Aorta (tissue), 5 donors: ENCODE measurements around the gene C17orf67. TPM values are rescaled to one million over a fixed set of nuclear protein-coding genes. Genes with fewer than 3 reads are reported as not detected.

ENCODE experiments used
- ATAC-seq: fragments of 200-7000 bp; cut with Tn5 transposase; one replicate; pipeline ENCODE4 v1.9.1; 2022; ENCODE audit warnings: moderate library complexity; ENCODE audit not compliant: low FRiP score
- DNase-seq, 2 donors: peaks; one replicate each; pipeline ENCODE4 v3.0.0-alpha.2; 2020
- H3K27ac ChIP-seq, 2 donors: one replicate each; pipeline ENCODE4 v1.5.1; 2013; ENCODE audit warnings: low read length in 2 of 2, mild to moderate bottlenecking in 2 of 2, moderate library complexity in 2 of 2, control low read depth in 1 of 2, inconsistent platforms in 1 of 2, low read depth in 1 of 2
- H3K27me3 ChIP-seq, 2 donors: one replicate each; pipeline ENCODE4 v1.6.1; 2013; ENCODE audit warnings: control low read depth in 1 of 2, low read length in 1 of 2, mild to moderate bottlenecking in 1 of 2, moderate library complexity in 1 of 2; ENCODE audit not compliant: insufficient read depth in 2 of 2, control insufficient read depth in 1 of 2
- H3K36me3 ChIP-seq, 2 donors: one replicate each; pipeline ENCODE4 v1.6.1; 2013; ENCODE audit warnings: control low read depth in 1 of 2, low read length in 1 of 2, mild to moderate bottlenecking in 1 of 2; ENCODE audit not compliant: insufficient read depth in 2 of 2, control insufficient read depth in 1 of 2
- H3K4me1 ChIP-seq, 2 donors: one replicate each; pipeline ENCODE4 v1.6.1; 2013; ENCODE audit warnings: low read length in 2 of 2, control low read depth in 1 of 2, mild to moderate bottlenecking in 1 of 2, moderate library complexity in 1 of 2; ENCODE audit not compliant: insufficient read depth in 2 of 2, control insufficient read depth in 1 of 2
- H3K4me3 ChIP-seq, 2 donors: one replicate each; pipeline ENCODE4 v1.5.1; 2013; ENCODE audit warnings: low read length in 2 of 2, control low read depth in 1 of 2, mild to moderate bottlenecking in 1 of 2
- H3K9me3 ChIP-seq: one replicate; pipeline ENCODE4 v1.6.1; 2013; ENCODE audit warnings: mild to moderate bottlenecking, low read length; ENCODE audit not compliant: control insufficient read depth
- WGBS, 2 donors: extraction: QIAGEN DNeasy Blood & Tissue Kit; methylation state at CpG; one replicate each; pipeline ENCODE4 v1.1.7; 2013; 5-methylcytosine and 5-hydroxymethylcytosine counted together
- intact Hi-C, 2 donors: fragments of 100-400 bp; cut with DNase I; formaldehyde crosslinking; loops; one replicate each; pipeline versions ENCODE4 v1.14.2 to v1.15.0; 2022
- polyA plus RNA-seq, 2 donors: library from polyadenylated mRNA; stranded (reverse); fragments of 200-250 nt; gene quantifications; one replicate each; pipeline ENCODE4 v1.2.3, GENCODE V29; 2013
- total RNA-seq, 2 donors: library from RNA; stranded (reverse); fragmentation: NEBNext Ultra II Directional; extraction: Animal tissue kit (Norgen Biotek cat#: 25700); gene quantifications; one replicate each; pipeline ENCODE4 v1.2.1, GENCODE V29; 2021
- donor health status: healthy with polysubstance abuse.
- donor health status: Bipolar disorder and iron deficiency.
- donor health status: DM: no; HTN: no; CAD: no.
- donor health status: DM: no; HTN: no; CAD: no.
- donor health status: DM: yes; HTN: yes; CAD: no.

Gene C17orf67
- total and polyA plus RNA-seq, 4 donors, result 1.3 to 5.0 (median 3.5) TPM

DNA sequence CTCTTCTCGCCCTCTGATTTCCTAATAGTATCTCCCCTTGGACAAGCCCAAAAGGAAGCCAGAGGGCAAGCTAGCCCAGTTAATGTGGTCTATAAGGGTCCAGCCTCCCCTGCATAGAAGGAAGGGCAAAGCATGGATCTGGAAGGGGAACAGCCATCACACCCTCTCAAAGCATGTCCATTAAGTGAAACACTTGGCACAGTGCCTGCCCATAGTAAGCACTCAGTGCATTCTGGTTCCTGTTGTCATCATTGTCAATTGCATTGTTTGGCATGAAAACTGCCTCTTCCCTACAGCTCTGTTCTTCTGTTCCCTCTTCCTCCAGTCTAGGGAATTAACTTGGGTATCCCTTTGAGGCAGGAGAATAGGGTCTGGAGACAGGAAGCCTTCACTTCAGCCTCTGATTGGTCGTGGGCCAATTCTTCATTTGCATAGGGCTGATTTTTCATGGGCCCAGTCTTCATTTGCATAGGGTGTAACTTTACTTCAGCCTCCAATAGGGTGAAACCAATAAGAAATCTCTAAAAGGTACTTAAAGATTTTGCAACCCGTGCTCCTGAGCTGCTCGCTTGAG is 81.4 kb downstream of the C17orf67 start:
- intact Hi-C loops, result no loop called here
- H3K4me1 ChIP-seq, result no peaks in the 10 kb centered on the region
- H3K9me3 ChIP-seq, result no peaks in the 10 kb centered on the region
- no peak for ATAC-seq
- DNase-seq, result no peak
- no peak overlapping the region for H3K27ac ChIP-seq
- no peak overlapping the region for H3K4me3 ChIP-seq
- H3K27me3 ChIP-seq, result no peaks in the 10 kb centered on the region
- WGBS, 2 donors, result 84 to 90% methylated on average over 4 of the region's 4 CpGs
- H3K36me3 ChIP-seq, result no peaks in the 10 kb centered on the region

- no peak overlapping the region for H3K27ac ChIP-seq
- intact Hi-C loops, result no loop called here
- WGBS, 2 donors, result 60 to 69% methylated on average over 6 of the region's 6 CpGs
- H3K36me3 ChIP-seq, result no peaks in the 10 kb centered on the region
- H3K4me3 ChIP-seq, result no peak overlapping the region
- H3K27me3 ChIP-seq, result no peaks in the 10 kb centered on the region
- H3K9me3 ChIP-seq, result no peaks in the 10 kb centered on the region
- DNase-seq (no peak), ATAC-seq (no peak)
- H3K4me1 ChIP-seq, result no peaks in the 10 kb centered on the region
Measured at GRCh38 chr17:56751145-56751738, 82.5 kb downstream of the C17orf67 start.

DNA sequence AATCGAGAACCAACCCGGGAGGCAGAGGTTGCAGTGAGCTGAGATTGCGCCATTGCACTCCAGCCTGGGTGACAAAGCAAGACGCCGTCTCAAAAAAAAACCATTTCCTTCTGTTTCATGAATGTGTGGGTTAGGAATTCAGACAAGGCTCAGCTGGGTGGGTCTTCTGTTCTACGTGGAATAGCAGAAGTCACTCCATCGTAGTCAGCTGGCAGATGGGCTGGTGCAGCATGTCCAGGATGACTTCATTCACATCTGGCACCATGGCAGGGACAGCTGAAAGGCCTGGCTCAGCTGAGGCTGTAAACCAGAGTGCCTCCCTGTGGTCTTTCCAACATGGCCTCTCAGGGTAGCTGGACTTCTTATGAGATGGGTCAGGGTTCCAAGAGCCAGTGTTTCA is 89.0 kb downstream of the C17orf67 start:
- Histone ChIP-seq H3K4me1 (no peaks in the 10 kb centered on the region), H3K27ac (no peak overlapping the region), H3K9me3 (peaks cover 4% of the 10 kb centered on the region), H3K27me3 (no peaks in the 10 kb centered on the region), H3K36me3 (no peaks in the 10 kb centered on the region), H3K4me3 (no peak overlapping the region)
- no peak for DNase-seq
- no peak for ATAC-seq
- WGBS, 2 donors, result 90% methylated on average over 7 of the region's 7 CpGs
- intact Hi-C loops, result no loop called here

GRCh38 chr17:56742601-56743000 is 91.1 kb downstream of the C17orf67 start:
- no peaks in the 10 kb centered on the region for H3K4me1 ChIP-seq
- ATAC-seq, result no peak
- intact Hi-C loops, result no loop called here
- H3K27me3 ChIP-seq, result no peaks in the 10 kb centered on the region
- no peaks in the 10 kb centered on the region for H3K36me3 ChIP-seq
- H3K27ac ChIP-seq, result no peak overlapping the region
- H3K9me3 ChIP-seq, result peaks cover 4% of the 10 kb centered on the region
- DNase-seq, result no peak
- WGBS, 2 donors, result 38 to 48% methylated on average over 4 of the region's 4 CpGs
- no peak overlapping the region for H3K4me3 ChIP-seq

Other genes with a start within 250 kb of the C17orf67 start
- gene NOG, start 240.2 kb downstream of the C17orf67 start, total RNA-seq, result 1 to 10 TPM in 1 of 2 donors, under 1 TPM in 1; 0.84 to 3.6 TPM
- gene NOG, start 240.2 kb downstream of the C17orf67 start, polyA plus RNA-seq, result under 1 TPM in 1 of 2 donors, not detected in 1; 0.50 TPM
- gene DGKE, start 231 bp upstream of the C17orf67 start, total RNA-seq, result 10 to 100 TPM in 1 of 2 donors, 1 to 10 TPM in 1; 9.9 to 17.1 TPM
- gene DGKE, start 231 bp upstream of the C17orf67 start, polyA plus RNA-seq, result 1 to 10 TPM in 1 of 2 donors, under 1 TPM in 1; 0.88 to 3.6 TPM
- gene TRIM25, start 80.1 kb upstream of the C17orf67 start, total RNA-seq, result 10 to 100 TPM; 38.0 to 85.3 TPM
- 10 to 100 TPM in 1 of 2 donors, 1 to 10 TPM in 1; 7.4 to 12.9 TPM for gene TRIM25, start 80.1 kb upstream of the C17orf67 start, polyA plus RNA-seq
- 10 to 100 TPM; 10.8 to 12.0 TPM for gene COIL, start 127.1 kb upstream of the C17orf67 start, total RNA-seq
- gene COIL, start 127.1 kb upstream of the C17orf67 start, polyA plus RNA-seq, result 1 to 10 TPM; 7.4 to 9.0 TPM
- gene SCPEP1, start 144.2 kb upstream of the C17orf67 start, total RNA-seq, result 100 to 1,000 TPM in 1 of 2 donors, 10 to 100 TPM in 1; 81.1 to 113 TPM
- 100 to 1,000 TPM in 1 of 2 donors, 10 to 100 TPM in 1; 66.4 to 126 TPM for gene SCPEP1, start 144.2 kb upstream of the C17orf67 start, polyA plus RNA-seq